HL-60 (cell line): ENCODE results near the gene ARL2BP.

ENCODE experiments used
- CTCF ChIP-seq: IDR thresholded peaks from one replicate; pipeline ENCODE4 v1.5.1; 2011; ENCODE audit warnings: low read length, control low read depth, inconsistent platforms; ENCODE audit not compliant: insufficient read depth
- GABPA ChIP-seq: IDR thresholded peaks from 2 replicates; pipeline ENCODE4 v1.6.1; 2012; ENCODE audit warnings: low read depth
- POLR2AphosphoS5 ChIP-seq: IDR thresholded peaks from 2 replicates; pipeline ENCODE4 v1.6.1; 2012; ENCODE audit warnings: low read depth
- REST ChIP-seq: IDR thresholded peaks from 2 replicates; pipeline ENCODE4 v1.6.1; 2012; ENCODE audit warnings: low read depth; ENCODE audit not compliant: insufficient replicate concordance

- TF ChIP-seq CTCF (no peak), GABPA (no peak), POLR2AphosphoS5 (no peak), REST (no peak)
These were observed 36.1 kb upstream of the ARL2BP start for GRCh38 chr16:57208926-57209325.
